ENCODE measurements around the gene ZSCAN16. TPM values are rescaled to one million over a fixed set of nuclear protein-coding genes. Genes with fewer than 3 reads are reported as not detected.

ZSCAN16 gene
- total and polyA plus RNA-seq, 9 of the 15 experiments (the other 6 are each of a cell fraction or from before 2014, with no cell fraction given), result 0.08 TPM; not detected in 8

DNA sequence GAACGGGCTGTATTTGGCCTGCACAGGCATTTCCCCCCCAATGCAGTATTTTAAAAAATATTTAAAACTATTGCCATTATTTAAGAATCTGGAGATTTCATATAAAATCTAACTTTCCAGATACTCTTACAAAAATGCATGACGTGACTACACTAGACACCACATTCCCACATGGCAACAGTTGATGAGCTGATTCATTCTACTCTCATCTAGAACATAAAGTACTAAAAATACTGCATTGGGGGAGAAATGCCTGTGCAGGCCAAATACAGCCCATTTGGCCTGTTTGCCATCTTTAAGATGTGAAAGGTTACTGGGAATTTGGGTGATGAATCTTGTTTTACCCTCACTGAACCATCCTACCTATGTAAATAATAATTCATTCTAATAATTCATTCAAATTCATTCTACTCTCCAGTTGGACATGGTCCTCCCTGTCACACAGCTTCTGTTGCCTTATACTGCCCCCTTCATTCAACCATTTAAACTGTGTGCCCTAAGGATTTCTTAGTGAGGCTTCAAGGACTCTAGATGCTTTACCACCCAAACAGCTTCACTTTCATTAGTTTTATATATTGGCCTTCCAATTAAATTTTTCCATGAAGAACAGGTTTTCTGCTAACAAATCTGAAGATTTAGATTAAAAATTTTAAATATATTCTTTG is 6.9 kb upstream of the ZSCAN16 start:
- TF ChIP-seq ZNF263 (CRISPR knock-in tag; IDR thresholded peaks at IDR 0.05; ENCODE audit: borderline replicate concordance) (peak; percentile 60; the same call in 1 of the 2 replicates), SNIP1 (IDR thresholded peaks at IDR 0.05; ENCODE audit: low read depth) (no peak), TOE1 (IDR thresholded peaks at IDR 0.05; ENCODE audit: borderline replicate concordance) (no peak), TOE1 (CRISPR knock-in tag; IDR thresholded peaks at IDR 0.05; ENCODE audit: borderline replicate concordance, low read depth) (no peak), ZNF586 (CRISPR knock-in tag; conservative IDR thresholded peaks at IDR 0.05) (no peak), CTCF (IDR thresholded peaks at IDR 0.05 in 2 of 3, conservative IDR thresholded peaks at IDR 0.05 in 1 of 3; ENCODE audit: insufficient read depth in 2 of 3, low read depth in 1 of 3, low read length in 3 of 3) (peak in 2 of 3 experiments; percentile 13 to 45; a peak in 2 of 6 replicates)
- ChIA-PET CTCF (ENCODE audit: low intra/inter-chr PET ratio) (no interaction called here), POLR2A (interaction anchor here (0.7 to 3.0 kb wide), 5 partner anchors 8 to 237 kb away, joined by 3 to 17 read pairs (median 4); no protein-coding TSS in a partner anchor)
- Histone ChIP-seq H4K20me1 (replicated peaks; ENCODE audit: control insufficient read depth, insufficient read depth, low read length) (no peaks in the 10 kb centered on the region), H3K4me1 (replicated peaks in 1 of 2; ENCODE audit: control insufficient read depth in 2 of 2, insufficient read depth in 2 of 2, low read length in 2 of 2) (no peaks in the 10 kb centered on the region; a peak in 1 of 5 replicates), H3K9me3 (replicated peaks; ENCODE audit: control insufficient read depth, insufficient read depth, low read depth, low read length) (no peaks in the 10 kb centered on the region), H3K36me3 (ENCODE audit: control insufficient read depth, insufficient read depth, low read length) (peaks cover 78% of the 10 kb centered on the region), H3K4me2 (ENCODE audit: insufficient read depth, low read length) (no peak overlapping the region), H3K9ac (ENCODE audit: insufficient read depth in 1 of 2, low read depth in 2 of 2, low read length in 2 of 2) (no peak overlapping the region), H3K27me3 (ENCODE audit: control insufficient read depth in 2 of 2, insufficient read depth in 2 of 2, low read length in 2 of 2) (no peaks in the 10 kb centered on the region), H2AFZ (ENCODE audit: low read depth, low read length) (no peak overlapping the region), H3K79me2 (ENCODE audit: control insufficient read depth, insufficient read depth, low read length) (no peaks in the 10 kb centered on the region), H3K27ac (ENCODE audit: extremely low read depth, low read depth, low read length) (no peak overlapping the region), H3K4me3 (no peak overlapping the region), H3K9me1 (ENCODE audit: control insufficient read depth, insufficient read depth, low read length) (no peaks in the 10 kb centered on the region)
- no peak for DNase-seq (ENCODE audit: extremely low read depth in 1 of 4, low spot score in 3 of 4)
- ATAC-seq, result peak; percentile 63; the same call in 2 of the 3 replicates
- BruUV-seq (replicated peaks), result no TSS peak
- intact Hi-C loops (cut with micrococcal nuclease) (no loop called here), in situ Hi-C loops (cut with MboI) (no loop called here)
- no peak for FAIRE-seq
- 88% methylated on average over 2 of the region's 2 CpGs for WGBS (ENCODE audit: insufficient coverage, low coverage, missing lambda C conversion rate)
